Kidney capillary endothelial cell (primary cell): ENCODE measurements around the gene ZNF30.
A peak's percentile ranks its signal among the peaks of the same experiment; 100 is the strongest.
"Not testable (repeated sequence)": the region's sequence is repeated elsewhere in the genome, so short reads cannot be mapped to it uniquely, and the experiment has no call there.

Source experiments
- DNase-seq: peaks from one replicate; pipeline ENCODE4 v3.0.0-alpha.2; 2018; ENCODE audit warnings: low spot score

ZNF30 gene

GRCh38 chr19:34960103-34960805 is 33.6 kb downstream of the ZNF30 start:
- no peak for DNase-seq

- no peak for DNase-seq
Observed at GRCh38 chr19:34960940-34961679, 34.4 kb downstream of the ZNF30 start.

GRCh38 chr19:34961775-34962686 is 35.3 kb downstream of the ZNF30 start:
- DNase-seq, result peak; percentile 95

- DNase-seq, result peak; percentile 39
Observed at GRCh38 chr19:34962687-34963572, 36.2 kb downstream of the ZNF30 start.

GRCh38 chr19:34963573-34964406 is 37.1 kb downstream of the ZNF30 start, which contains the start of gene ZNF792:
ZNF792 (minus strand) TSS chr19:34964229; CDS start chr19:34963662, 567 bp downstream.
- peak; percentile 82 for DNase-seq

- no peak for DNase-seq
Observed at GRCh38 chr19:34964598-34964997, 37.9 kb downstream of the ZNF30 start.

GRCh38 chr19:34965505-34965904 is 38.8 kb downstream of the ZNF30 start:
- DNase-seq, result not testable (repeated sequence)

- no peak for DNase-seq
Observed at GRCh38 chr19:34967551-34967950, 40.8 kb downstream of the ZNF30 start.

- DNase-seq, result no peak
Observed at GRCh38 chr19:34969721-34970120, 43.0 kb downstream of the ZNF30 start.

GRCh38 chr19:34970185-34970780 is 43.6 kb downstream of the ZNF30 start:
- not testable (repeated sequence) for DNase-seq

- no peak for DNase-seq
Observed at GRCh38 chr19:34972163-34972705, 45.5 kb downstream of the ZNF30 start.

GRCh38 chr19:34974646-34975045 is 47.9 kb downstream of the ZNF30 start:
- DNase-seq, result no peak

- DNase-seq, result no peak
Observed at GRCh38 chr19:34975056-34975455, 48.4 kb downstream of the ZNF30 start.

GRCh38 chr19:34976611-34977010 is 49.9 kb downstream of the ZNF30 start:
- no peak for DNase-seq

GRCh38 chr19:34979819-34980640 is 53.3 kb downstream of the ZNF30 start:
- no peak for DNase-seq

- no peak for DNase-seq
Observed at GRCh38 chr19:34982275-34982674, 55.6 kb downstream of the ZNF30 start.

- DNase-seq, result no peak
Observed at GRCh38 chr19:34983786-34984185, 57.1 kb downstream of the ZNF30 start.

GRCh38 chr19:34984287-34984686 is 57.6 kb downstream of the ZNF30 start:
- DNase-seq, result no peak
